Measurements from ENCODE around the gene ISM1.

DNA sequence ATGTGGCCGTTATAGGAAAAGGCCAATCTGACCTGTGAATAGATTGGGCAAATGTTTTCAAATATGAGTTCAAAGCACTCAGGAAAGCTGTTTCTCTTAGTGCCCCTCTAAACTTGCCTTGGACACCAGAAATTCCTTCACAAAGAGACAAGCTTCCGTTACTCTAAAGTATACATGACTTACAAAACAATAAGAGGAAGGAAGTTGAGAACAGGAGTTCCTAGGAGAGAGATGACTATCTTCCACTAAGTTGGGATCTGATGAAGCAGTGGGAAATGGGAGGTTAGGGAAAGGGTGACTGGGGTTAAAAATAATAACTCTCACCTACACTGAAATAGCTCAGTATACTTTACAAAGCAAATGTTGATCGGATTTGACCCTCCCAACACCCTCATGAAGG lies 50.0 kb downstream of the ISM1 start:
- TF ChIP-seq POLR2AphosphoS5 (IDR thresholded peaks at IDR 0.05) (no peak), POLR2A (IDR thresholded peaks at IDR 0.05; ENCODE audit: low read depth) (no peak), EP300 (IDR thresholded peaks at IDR 0.05) (no peak)
- TF ChIP-seq, protein P1, sequence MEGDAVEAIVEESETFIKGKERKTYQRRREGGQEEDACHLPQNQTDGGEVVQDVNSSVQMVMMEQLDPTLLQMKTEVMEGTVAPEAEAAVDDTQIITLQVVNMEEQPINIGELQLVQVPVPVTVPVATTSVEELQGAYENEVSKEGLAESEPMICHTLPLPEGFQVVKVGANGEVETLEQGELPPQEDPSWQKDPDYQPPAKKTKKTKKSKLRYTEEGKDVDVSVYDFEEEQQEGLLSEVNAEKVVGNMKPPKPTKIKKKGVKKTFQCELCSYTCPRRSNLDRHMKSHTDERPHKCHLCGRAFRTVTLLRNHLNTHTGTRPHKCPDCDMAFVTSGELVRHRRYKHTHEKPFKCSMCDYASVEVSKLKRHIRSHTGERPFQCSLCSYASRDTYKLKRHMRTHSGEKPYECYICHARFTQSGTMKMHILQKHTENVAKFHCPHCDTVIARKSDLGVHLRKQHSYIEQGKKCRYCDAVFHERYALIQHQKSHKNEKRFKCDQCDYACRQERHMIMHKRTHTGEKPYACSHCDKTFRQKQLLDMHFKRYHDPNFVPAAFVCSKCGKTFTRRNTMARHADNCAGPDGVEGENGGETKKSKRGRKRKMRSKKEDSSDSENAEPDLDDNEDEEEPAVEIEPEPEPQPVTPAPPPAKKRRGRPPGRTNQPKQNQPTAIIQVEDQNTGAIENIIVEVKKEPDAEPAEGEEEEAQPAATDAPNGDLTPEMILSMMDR (IDR thresholded peaks at IDR 0.05): no peak

Measured in esophagus muscularis mucosa (tissue), 4 donors.